Right lobe of liver (tissue), 6 donors: Measurements from ENCODE around the gene MICA. TPM values are rescaled to one million over a fixed set of nuclear protein-coding genes. Genes with fewer than 3 reads are reported as not detected.

Source experiments
- ATAC-seq, 4 donors: fragments of 200-7000 bp; cut with Tn5 transposase; one replicate each; pipeline ENCODE4 v1.9.1; 2020; ENCODE audit warnings: mild to moderate bottlenecking in 4 of 4, moderate library complexity in 4 of 4
- DNase-seq, 3 donors: peaks; one replicate each; pipeline ENCODE4 v3.0.0-alpha.2; 2020
- H3K27ac ChIP-seq, 3 donors: fragments of 200-600 bp; one replicate each; pipeline ENCODE4 v1.8.0; 2022
- H3K27me3 ChIP-seq, 2 donors: fragments of 200-600 bp; one replicate each; pipeline ENCODE4 v1.8.0; 2022
- H3K36me3 ChIP-seq, 4 donors: fragments of 200-600 bp; sonication (generic) in 1 of 4; one replicate each; pipeline versions ENCODE4 v1.5.1 to v1.8.0; 2017 to 2022; ENCODE audit warnings: control low read depth in 1 of 4
- H3K4me1 ChIP-seq, 4 donors: fragments of 200-600 bp; sonication (generic) in 1 of 4; one replicate each; pipeline versions ENCODE4 v1.5.1 to v1.8.0; 2017 to 2022; ENCODE audit warnings: control low read depth in 1 of 4
- H3K4me3 ChIP-seq, 3 donors: fragments of 200-600 bp; one replicate each; pipeline ENCODE4 v1.8.0; 2022
- H3K9me3 ChIP-seq, 4 donors: fragments of 200-600 bp; sonication (generic) in 1 of 4; one replicate each; pipeline versions ENCODE4 v1.5.1 to v1.8.0; 2017 to 2022; ENCODE audit warnings: control low read depth in 1 of 4
- POLR2A ChIP-seq: fragments of 450-650 bp; IDR thresholded peaks from one replicate; pipeline ENCODE4 v1.6.1; 2017; ENCODE audit warnings: antibody characterized with exemption, mild to moderate bottlenecking
- WGBS: methylation state at CpG from one replicate; pipeline ENCODE4 v1.1.6; 2018; ENCODE audit warnings: low coverage, low lambda C conversion rate; ENCODE audit not compliant: insufficient coverage; ENCODE audit errors: missing lambda C conversion rate; 5-methylcytosine and 5-hydroxymethylcytosine counted together
- intact Hi-C, 2 donors: fragments of 100-400 bp; cut with DNase I; formaldehyde crosslinking; loops; one replicate each; pipeline versions ENCODE4 v1.11.2 to v1.14.1; 2022
- total RNA-seq, 6 experiments: library from RNA; depleted of rRNA in 2 of 6; stranded (reverse); fragments of >200 nt in 2 of 6; fragmentation: NEBNext Ultra II Directional in 3 of 6; extraction: Animal tissue kit (Norgen Biotek cat#: 25700) in 3 of 6; gene quantifications; one replicate each; pipeline versions ENCODE4 v1.1.0 to v1.2.4, GENCODE V29; 2016 to 2023
- TF ChIP-seq, protein P1 (sequence below), 4 donors: fragments of 200-600 bp in 3 of 4; fragments of 450-650 bp in 1 of 4; IDR thresholded peaks; one replicate each; pipeline versions ENCODE4 v1.5.1 to v1.8.0; 2016 to 2022; ENCODE audit warnings: antibody characterized with exemption in 4 of 4, mild to moderate bottlenecking in 2 of 4
- donor health status: DM: no; HTN: yes; CAD: no.
- donor health status: DM: no; HTN: no; CAD: no.
- donor health status: DM: no; HTN: no; CAD: no.
- donor health status: DM: no; HTN: yes; CAD: no.
- donor health status: DM: no; HTN: yes; CAD: no.

MICA gene
- total RNA-seq, 6 experiments from 2014 or later: 2.5 to 10.9 (median 6.1) TPM

DNA sequence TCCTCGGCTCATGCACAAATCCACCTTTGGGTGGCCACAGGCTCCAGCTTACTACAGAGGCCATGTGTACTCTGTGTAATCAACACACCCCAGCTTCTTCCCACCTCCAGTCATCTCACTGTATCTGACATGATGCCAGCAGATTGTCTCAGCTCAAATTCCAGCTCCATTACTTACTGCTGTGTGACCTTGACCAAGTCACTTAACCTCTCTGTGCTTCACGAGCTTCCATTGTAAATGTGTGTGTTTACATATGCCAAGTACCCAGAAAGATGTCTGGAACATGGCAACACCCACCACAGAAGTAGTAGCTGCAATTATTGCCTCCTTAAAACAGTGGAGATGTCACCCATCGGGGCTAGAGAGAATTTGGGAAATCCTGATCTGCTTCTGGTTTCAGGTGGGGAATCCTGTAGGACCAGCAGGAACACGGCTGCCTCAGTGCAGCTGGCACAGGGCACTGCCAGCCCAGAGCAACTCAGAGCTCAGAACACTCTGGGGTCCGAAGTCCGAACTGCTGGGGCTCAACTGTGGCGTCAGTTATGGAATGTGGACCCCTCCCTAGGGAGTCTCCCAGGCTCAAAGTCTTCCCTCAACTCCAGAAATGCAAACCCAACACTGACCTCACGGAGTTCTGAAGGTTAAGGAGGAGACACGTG is 25.2 kb upstream of the MICA start:
- intact Hi-C loops: loop anchor here (5.0 to 10.0 kb wide), 2 partner anchors 241 to 243 kb away; partner anchors contain the start of gene PSORS1C2 (in 2 of the 2)

DNA sequence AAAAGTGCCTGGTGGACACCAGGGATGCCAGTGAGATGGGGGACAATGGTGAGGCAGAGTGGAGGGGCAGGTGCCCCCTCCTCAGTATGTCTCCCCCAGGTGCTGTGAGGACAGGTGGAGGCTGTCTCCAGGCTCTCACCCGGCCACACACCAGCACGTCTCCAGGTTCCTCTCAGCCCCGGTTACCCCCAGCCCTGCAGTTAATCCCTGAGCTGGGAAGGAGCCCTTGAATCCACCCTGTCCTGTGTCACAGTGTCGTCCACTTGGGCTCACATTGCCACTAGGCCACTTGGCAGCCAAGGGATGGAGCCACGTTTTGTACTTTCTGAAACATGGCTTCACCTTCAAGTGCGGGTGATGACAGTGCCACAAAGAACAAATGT is 24.7 kb upstream of the MICA start:
- 20% methylated on average over 1 of the region's 6 CpGs for WGBS
- Histone ChIP-seq H3K4me3 (no peak overlapping the region), H3K4me1 (no peaks in the 10 kb centered on the region), H3K36me3 (no peaks in the 10 kb centered on the region), H3K27me3 (no peaks in the 10 kb centered on the region), H3K27ac (no peak overlapping the region), H3K9me3 (no peaks in the 10 kb centered on the region)
- ATAC-seq: no peak
- no peak for DNase-seq
- intact Hi-C loops: loop anchor here (5.0 to 10.0 kb wide), 2 partner anchors 241 to 244 kb away; partner anchors contain the start of gene PSORS1C2 (in 2 of the 2)
- TF ChIP-seq, protein P1, sequence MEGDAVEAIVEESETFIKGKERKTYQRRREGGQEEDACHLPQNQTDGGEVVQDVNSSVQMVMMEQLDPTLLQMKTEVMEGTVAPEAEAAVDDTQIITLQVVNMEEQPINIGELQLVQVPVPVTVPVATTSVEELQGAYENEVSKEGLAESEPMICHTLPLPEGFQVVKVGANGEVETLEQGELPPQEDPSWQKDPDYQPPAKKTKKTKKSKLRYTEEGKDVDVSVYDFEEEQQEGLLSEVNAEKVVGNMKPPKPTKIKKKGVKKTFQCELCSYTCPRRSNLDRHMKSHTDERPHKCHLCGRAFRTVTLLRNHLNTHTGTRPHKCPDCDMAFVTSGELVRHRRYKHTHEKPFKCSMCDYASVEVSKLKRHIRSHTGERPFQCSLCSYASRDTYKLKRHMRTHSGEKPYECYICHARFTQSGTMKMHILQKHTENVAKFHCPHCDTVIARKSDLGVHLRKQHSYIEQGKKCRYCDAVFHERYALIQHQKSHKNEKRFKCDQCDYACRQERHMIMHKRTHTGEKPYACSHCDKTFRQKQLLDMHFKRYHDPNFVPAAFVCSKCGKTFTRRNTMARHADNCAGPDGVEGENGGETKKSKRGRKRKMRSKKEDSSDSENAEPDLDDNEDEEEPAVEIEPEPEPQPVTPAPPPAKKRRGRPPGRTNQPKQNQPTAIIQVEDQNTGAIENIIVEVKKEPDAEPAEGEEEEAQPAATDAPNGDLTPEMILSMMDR (IDR thresholded peaks at IDR 0.05): no peak
- TF ChIP-seq POLR2A: no peak

More for the DNA sequence above, 25.2 kb upstream of the MICA start:
- Histone ChIP-seq H3K27me3 (no peaks in the 10 kb centered on the region), H3K9me3 (no peaks in the 10 kb centered on the region), H3K4me1 (no peaks in the 10 kb centered on the region), H3K27ac (no peak overlapping the region), H3K4me3 (no peak overlapping the region), H3K36me3 (no peaks in the 10 kb centered on the region)
- WGBS: 15% methylated on average over 4 of the region's 9 CpGs
- TF ChIP-seq POLR2A: no peak
- TF ChIP-seq, protein P1 (IDR thresholded peaks at IDR 0.05): no peak
- no peak for DNase-seq
- ATAC-seq: peak in 2 of 4 donors; percentile 19 to 49

DNA sequence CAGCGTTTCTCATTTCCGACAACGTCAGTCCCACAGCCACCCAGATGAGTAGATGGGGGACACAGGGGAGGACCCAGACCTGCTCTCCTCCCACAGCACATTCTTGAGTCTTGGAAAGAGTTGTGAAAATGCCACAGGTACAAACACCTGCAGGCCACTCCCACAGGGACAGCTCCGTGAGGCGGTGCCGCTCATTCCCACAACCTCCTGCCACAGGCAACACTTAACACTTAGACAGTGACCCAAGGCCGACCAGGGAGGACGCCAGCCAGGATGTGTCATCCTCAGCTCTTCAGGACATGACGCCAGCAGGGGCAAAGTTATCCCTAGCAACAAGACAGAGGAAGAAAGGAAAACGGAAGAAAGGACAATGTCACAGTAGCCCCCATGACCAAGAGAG is 23.5 kb upstream of the MICA start:
- intact Hi-C loops: loop anchor here (5.0 to 10.0 kb wide), 2 partner anchors 243 to 245 kb away; partner anchors contain the start of gene PSORS1C2 (in 2 of the 2)
- WGBS: 34% methylated on average over 6 of the region's 10 CpGs

DNA sequence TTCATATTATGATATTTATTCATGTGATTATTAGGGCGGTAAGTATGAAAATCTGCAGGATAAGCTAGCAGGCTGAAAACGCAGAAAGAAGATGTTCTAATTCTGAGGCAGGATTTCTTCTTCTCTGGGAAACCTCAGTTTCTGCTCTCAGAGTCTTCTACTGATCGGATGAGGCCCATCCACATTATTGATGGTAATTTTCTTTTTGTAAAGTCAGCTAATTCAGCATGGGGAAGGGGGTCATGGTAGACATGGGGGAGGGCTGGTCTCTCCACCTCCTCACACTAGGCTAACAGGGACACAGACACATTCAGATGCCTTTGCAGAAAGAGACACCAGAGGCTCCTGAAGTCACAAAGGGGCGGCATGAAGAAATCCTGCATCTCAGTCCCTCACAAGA is 21.7 kb upstream of the MICA start:
- Histone ChIP-seq H3K4me3 (no peak overlapping the region), H3K9me3 (no peaks in the 10 kb centered on the region), H3K27ac (no peak overlapping the region), H3K4me1 (peaks cover 0 to 3% (median 0%) of the 10 kb centered on the region in 4 donors), H3K36me3 (no peaks in the 10 kb centered on the region), H3K27me3 (no peaks in the 10 kb centered on the region)
- WGBS: 65% methylated on average over 3 of the region's 4 CpGs
- intact Hi-C loops: no loop called here
- no peak for TF ChIP-seq POLR2A
- TF ChIP-seq, protein P1 (IDR thresholded peaks at IDR 0.05): no peak
- no peak for ATAC-seq
- DNase-seq: no peak

More for the DNA sequence above, 23.5 kb upstream of the MICA start:
- Histone ChIP-seq H3K36me3 (no peaks in the 10 kb centered on the region), H3K4me3 (no peak overlapping the region), H3K9me3 (no peaks in the 10 kb centered on the region), H3K27me3 (no peaks in the 10 kb centered on the region), H3K4me1 (no peaks in the 10 kb centered on the region), H3K27ac (no peak overlapping the region)
- DNase-seq: no peak
- ATAC-seq: no peak
- TF ChIP-seq, protein P1 (IDR thresholded peaks at IDR 0.05): no peak
- no peak for TF ChIP-seq POLR2A
